CD4-positive, alpha-beta T cell (primary cell): ENCODE data around the gene MACC1. TPM values are rescaled to one million over a fixed set of nuclear protein-coding genes. Genes with fewer than 3 reads are reported as not detected.

Experiments
- ATAC-seq: fragments of 200-7000 bp; cut with Tn5 transposase; one replicate; pipeline ENCODE4 v1.10.0; 2022; ENCODE audit warnings: mild to moderate bottlenecking; ENCODE audit not compliant: poor library complexity
- CTCF ChIA-PET: fragments of 350-600 bp; sonication (Branson Sonifier 250); formaldehyde crosslinking; loops from one replicate; lab custom pipeline; 2021; ENCODE audit warnings: antibody characterized with exemption, inconsistent platforms; lab: Charles Lee
- POLR2A ChIA-PET: fragments of 350-600 bp; sonication (Branson Sonifier 250); formaldehyde crosslinking; loops from one replicate; lab custom pipeline; 2021; ENCODE audit warnings: antibody characterized with exemption, inconsistent platforms; lab: Charles Lee
- DNase-seq, 14 experiments: peaks; one replicate each; pipeline ENCODE4 v3.0.0-alpha.2; 2013 to 2020; ENCODE audit warnings: mixed read lengths in 2 of 14
- H3K27ac ChIP-seq, 2 donors: one replicate each; pipeline versions ENCODE4 v1.5.1 to v1.7.0; 2013; ENCODE audit warnings: low read length in 2 of 2, low read depth in 1 of 2, mild to moderate bottlenecking in 1 of 2
- H3K27me3 ChIP-seq, 2 experiments: 1 replicate in 1 of 2; 2 replicates in 1 of 2; pipeline versions ENCODE4 v1.6.1 to v1.7.0; 2013; ENCODE audit warnings: low read length in 2 of 2, control low read depth in 1 of 2, mild to moderate bottlenecking in 1 of 2, moderate library complexity in 1 of 2; ENCODE audit not compliant: insufficient read depth in 2 of 2, control insufficient read depth in 1 of 2
- H3K36me3 ChIP-seq: one replicate; pipeline ENCODE4 v1.6.1; 2013; ENCODE audit warnings: low read length, control low read depth; ENCODE audit not compliant: insufficient read depth
- H3K4me1 ChIP-seq: one replicate; pipeline ENCODE4 v1.6.1; 2013; ENCODE audit warnings: low read length, control low read depth; ENCODE audit not compliant: insufficient read depth
- H3K4me3 ChIP-seq: one replicate; pipeline ENCODE4 v1.5.1; 2013; ENCODE audit warnings: mild to moderate bottlenecking, low read length, moderate library complexity
- H3K9me3 ChIP-seq, 2 experiments: 1 replicate in 1 of 2; 2 replicates in 1 of 2; pipeline versions ENCODE4 v1.6.1 to v1.7.0; 2013; ENCODE audit warnings: low read length in 2 of 2, mild to moderate bottlenecking in 2 of 2, control low read depth in 1 of 2, moderate library complexity in 1 of 2; ENCODE audit not compliant: control insufficient read depth in 1 of 2, insufficient read depth in 1 of 2
- H3K27ac Mint-ChIP-seq: one replicate; pipeline ENCODE4 v1.8.0; 2020; ENCODE audit warnings: mixed read lengths
- H3K27me3 Mint-ChIP-seq: one replicate; pipeline ENCODE4 v1.8.0; 2021; ENCODE audit warnings: mixed read lengths
- H3K36me3 Mint-ChIP-seq: one replicate; pipeline ENCODE4 v1.8.0; 2021; ENCODE audit warnings: low read depth, mixed read lengths
- H3K4me1 Mint-ChIP-seq: one replicate; pipeline ENCODE4 v1.8.0; 2021; ENCODE audit warnings: low read depth, mixed read lengths
- H3K4me3 Mint-ChIP-seq: one replicate; pipeline ENCODE4 v1.8.0; 2020; ENCODE audit warnings: mild to moderate bottlenecking, mixed read lengths
- H3K9me3 Mint-ChIP-seq: one replicate; pipeline ENCODE4 v1.8.0; 2020; ENCODE audit warnings: mixed read lengths
- intact Hi-C, 2 experiments: fragments of 100-400 bp; cut with DNase I in 1 of 2; cut with micrococcal nuclease in 1 of 2; formaldehyde crosslinking; loops; one replicate each; pipeline versions ENCODE4 v1.15.1 to v1.9.0; 2023 to 2025; cut with DNase I, micrococcal nuclease
- total RNA-seq, 174 experiments: library from RNA in 2 of 174; stranded (reverse) in 2 of 174; gene quantifications; one replicate each; pipeline ENCODE4 v1.2.3 and lab custom pipeline; 2021 to 2026
- TF ChIP-seq, protein P1 (sequence below): fragments of 200-600 bp; IDR thresholded peaks from one replicate; pipeline ENCODE4 v1.8.0; 2022; ENCODE audit warnings: antibody characterized with exemption, mild to moderate bottlenecking

The MACC1 gene
- total RNA-seq, 2 experiments from 2014 or later: 0.05 to 0.14 TPM

DNA sequence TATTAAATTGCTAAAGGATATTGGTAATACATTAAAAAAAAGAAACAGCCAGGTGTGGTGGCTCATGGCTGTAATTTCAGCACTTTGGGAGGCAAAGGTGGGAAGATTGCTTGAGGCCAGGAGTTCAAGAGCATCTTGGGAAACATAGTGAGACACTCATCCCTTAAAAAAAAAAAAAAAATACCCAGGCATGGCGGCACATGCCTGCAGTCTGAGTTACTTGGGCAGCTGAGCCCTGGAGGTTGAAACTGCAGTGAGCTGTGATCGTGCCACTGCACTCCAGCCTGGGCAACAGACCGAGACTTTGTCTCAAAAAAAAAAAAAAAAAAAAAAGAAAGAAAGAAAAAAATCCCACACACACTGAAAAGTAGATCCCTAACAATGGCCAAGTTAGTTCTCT lies 59.7 kb downstream of the MACC1 start:
- no peak for DNase-seq
- Mint-ChIP-seq H3K36me3 (no peaks in the 10 kb centered on the region), H3K27me3 (no peaks in the 10 kb centered on the region), H3K27ac (no peak overlapping the region), H3K9me3 (no peaks in the 10 kb centered on the region), H3K4me1 (no peaks in the 10 kb centered on the region), H3K4me3 (no peak overlapping the region)
- H3K4me1 ChIP-seq: no peaks in the 10 kb centered on the region
- no peak for ATAC-seq
- no peaks in the 10 kb centered on the region for H3K9me3 ChIP-seq
- no peak overlapping the region for H3K27ac ChIP-seq
- TF ChIP-seq, protein P1, sequence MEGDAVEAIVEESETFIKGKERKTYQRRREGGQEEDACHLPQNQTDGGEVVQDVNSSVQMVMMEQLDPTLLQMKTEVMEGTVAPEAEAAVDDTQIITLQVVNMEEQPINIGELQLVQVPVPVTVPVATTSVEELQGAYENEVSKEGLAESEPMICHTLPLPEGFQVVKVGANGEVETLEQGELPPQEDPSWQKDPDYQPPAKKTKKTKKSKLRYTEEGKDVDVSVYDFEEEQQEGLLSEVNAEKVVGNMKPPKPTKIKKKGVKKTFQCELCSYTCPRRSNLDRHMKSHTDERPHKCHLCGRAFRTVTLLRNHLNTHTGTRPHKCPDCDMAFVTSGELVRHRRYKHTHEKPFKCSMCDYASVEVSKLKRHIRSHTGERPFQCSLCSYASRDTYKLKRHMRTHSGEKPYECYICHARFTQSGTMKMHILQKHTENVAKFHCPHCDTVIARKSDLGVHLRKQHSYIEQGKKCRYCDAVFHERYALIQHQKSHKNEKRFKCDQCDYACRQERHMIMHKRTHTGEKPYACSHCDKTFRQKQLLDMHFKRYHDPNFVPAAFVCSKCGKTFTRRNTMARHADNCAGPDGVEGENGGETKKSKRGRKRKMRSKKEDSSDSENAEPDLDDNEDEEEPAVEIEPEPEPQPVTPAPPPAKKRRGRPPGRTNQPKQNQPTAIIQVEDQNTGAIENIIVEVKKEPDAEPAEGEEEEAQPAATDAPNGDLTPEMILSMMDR: no peak
- H3K4me3 ChIP-seq: no peak overlapping the region
- H3K27me3 ChIP-seq: no peaks in the 10 kb centered on the region
- POLR2A ChIA-PET: no interaction called here
- no peaks in the 10 kb centered on the region for H3K36me3 ChIP-seq
- intact Hi-C loops: no loop called here
- CTCF ChIA-PET: no interaction called here

DNA sequence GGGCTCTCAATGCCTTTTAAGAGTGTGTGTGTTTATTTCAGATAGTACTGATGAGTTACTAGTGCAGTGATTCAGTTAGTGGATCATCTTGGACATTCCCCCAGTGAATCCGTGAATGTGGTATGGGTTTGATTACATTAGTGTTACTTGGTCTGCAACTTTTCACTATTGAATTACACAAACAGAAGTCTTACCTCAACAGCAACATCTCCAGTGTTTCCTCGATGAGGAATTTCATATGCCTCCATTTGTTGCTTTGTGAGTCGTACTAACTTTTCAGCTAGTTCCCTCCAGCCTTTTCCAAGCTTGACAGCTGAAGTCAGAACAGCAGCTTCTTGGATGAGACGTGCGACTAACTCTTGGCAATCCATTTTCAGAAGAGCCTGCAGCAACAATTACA lies 63.2 kb downstream of the MACC1 start:
- Histone ChIP-seq H3K36me3 (no peaks in the 10 kb centered on the region), H3K4me3 (no peak overlapping the region), H3K4me1 (no peaks in the 10 kb centered on the region), H3K27ac (no peak overlapping the region), H3K9me3 (no peaks in the 10 kb centered on the region), H3K27me3 (no peaks in the 10 kb centered on the region)
- DNase-seq (no peak), ATAC-seq (no peak)
- no peaks in the 10 kb centered on the region for H3K4me1 Mint-ChIP-seq
- ChIA-PET CTCF (no interaction called here), POLR2A (no interaction called here)
- TF ChIP-seq, protein P1: no peak
- no peaks in the 10 kb centered on the region for H3K27me3 Mint-ChIP-seq
- H3K9me3 Mint-ChIP-seq: no peaks in the 10 kb centered on the region
- H3K4me3 Mint-ChIP-seq: no peak overlapping the region
- H3K36me3 Mint-ChIP-seq: no peaks in the 10 kb centered on the region
- intact Hi-C loops: no loop called here
- no peak overlapping the region for H3K27ac Mint-ChIP-seq

DNA sequence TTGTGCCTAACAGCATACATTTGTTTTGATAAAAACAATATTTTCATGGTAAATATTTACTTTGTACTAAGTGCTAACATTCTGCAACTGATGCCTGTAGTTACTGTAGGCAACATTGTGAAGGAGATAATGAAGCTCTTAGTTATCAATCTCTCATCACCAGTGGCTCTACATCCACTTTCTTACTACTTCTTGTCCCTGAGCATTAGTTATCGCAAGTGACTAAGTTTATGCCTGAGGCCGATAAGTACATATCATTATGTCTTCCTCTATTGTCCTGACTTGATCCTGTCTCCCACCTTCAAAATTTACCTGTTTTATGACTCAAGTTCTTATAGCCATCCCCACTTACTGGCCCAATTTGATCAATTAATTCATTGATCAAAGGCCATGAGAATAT lies 63.6 kb downstream of the MACC1 start:
- Histone ChIP-seq H3K27me3 (no peaks in the 10 kb centered on the region), H3K4me3 (no peak overlapping the region), H3K27ac (no peak overlapping the region), H3K9me3 (no peaks in the 10 kb centered on the region), H3K36me3 (no peaks in the 10 kb centered on the region), H3K4me1 (no peaks in the 10 kb centered on the region)
- DNase-seq: no peak
- Mint-ChIP-seq H3K27ac (no peak overlapping the region), H3K36me3 (no peaks in the 10 kb centered on the region), H3K4me1 (no peaks in the 10 kb centered on the region), H3K9me3 (no peaks in the 10 kb centered on the region), H3K27me3 (no peaks in the 10 kb centered on the region), H3K4me3 (no peak overlapping the region)
- no peak for ATAC-seq
- intact Hi-C loops: no loop called here
- ChIA-PET POLR2A (no interaction called here), CTCF (no interaction called here)
- TF ChIP-seq, protein P1: no peak
